Measurements from ENCODE around the gene FAM181B. TPM values are rescaled to one million over a fixed set of nuclear protein-coding genes. Genes with fewer than 3 reads are reported as not detected.

FAM181B gene
- polyA plus RNA-seq, 1 of the 3 experiments (the other 2 are of a cell fraction): 0.02 TPM

DNA sequence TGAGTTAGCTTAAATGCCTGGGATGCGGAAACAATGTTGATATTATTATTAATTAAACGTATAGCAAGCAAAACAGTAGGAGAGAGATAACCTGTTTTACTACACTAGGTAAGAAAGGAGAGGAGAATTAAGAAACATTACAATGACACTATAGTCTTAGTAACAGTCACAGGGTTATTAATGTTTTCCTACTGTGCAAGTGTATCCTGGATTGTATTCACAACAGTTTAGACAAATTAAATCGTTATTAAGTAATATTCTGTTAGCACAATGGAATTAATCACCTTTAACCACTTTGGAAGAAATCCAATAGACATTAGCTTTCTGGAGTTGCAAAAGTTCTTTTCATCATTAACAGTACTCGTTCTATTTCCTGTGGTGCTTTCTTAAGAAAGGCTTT lies 3.4 kb downstream of the FAM181B start:
- DNase-seq: no peak
- Histone ChIP-seq H3F3A (replicated peaks; ENCODE audit: insufficient read depth) (no peaks in the 10 kb centered on the region), H3K4me1 (ENCODE audit: control insufficient read depth in 1 of 2, insufficient read depth in 2 of 2, low read depth in 1 of 2, low read length in 1 of 2) (peaks cover 0 to 4% of the 10 kb centered on the region in 2 experiments; a peak in 1 of 4 replicates), H3K9me3 (no peaks in the 10 kb centered on the region), H3K9me2 (no peaks in the 10 kb centered on the region), H4K20me1 (ENCODE audit: insufficient read depth) (no peaks in the 10 kb centered on the region), H2AFZ (ENCODE audit: low read depth) (no peak overlapping the region), H3K4me2 (no peak overlapping the region), H3K79me2 (ENCODE audit: insufficient read depth) (no peaks in the 10 kb centered on the region), H3K9ac (no peak overlapping the region), H3K27me3 (ENCODE audit: insufficient read depth) (peaks cover 35% of the 10 kb centered on the region), H3K4me3 (ENCODE audit: low read depth in 2 of 2, low read length in 1 of 2) (no peak overlapping the region), H3K36me3 (replicated peaks in 1 of 2; ENCODE audit: control insufficient read depth in 1 of 2, insufficient read depth in 2 of 2, low read length in 1 of 2) (no peaks in the 10 kb centered on the region), H3K27ac (ENCODE audit: low read depth in 2 of 2, low read length in 1 of 2) (no peak overlapping the region)
- POLR2A ChIA-PET: no interaction called here
- WGBS (ENCODE audit: low lambda C conversion rate): 76% methylated on average over 4 of the region's 4 CpGs
- TF ChIP-seq ELF1 (IDR thresholded peaks at IDR 0.05): no peak
- TF ChIP-seq NFIC (IDR thresholded peaks at IDR 0.05; ENCODE audit: borderline replicate concordance): no peak
- TF ChIP-seq IRF3 (IDR thresholded peaks at IDR 0.05; ENCODE audit: low read depth, low read length): no peak
- no peak for TF ChIP-seq RFX5 (IDR thresholded peaks at IDR 0.05; ENCODE audit: low read length)
- no peak for TF ChIP-seq MAX (IDR thresholded peaks at IDR 0.05; ENCODE audit: low read depth)
- TF ChIP-seq FOXJ3 (CRISPR knock-in tag; IDR thresholded peaks at IDR 0.05): no peak
- TF ChIP-seq JUND (IDR thresholded peaks at IDR 0.05): no peak
- TF ChIP-seq GATA2 (CRISPR knock-in tag; IDR thresholded peaks at IDR 0.05): no peak
- no peak for TF ChIP-seq RCOR1 (IDR thresholded peaks at IDR 0.05; ENCODE audit: low read length)
- TF ChIP-seq RAD21 (IDR thresholded peaks at IDR 0.05; ENCODE audit: low read length): no peak
- no peak for TF ChIP-seq TCF12 (IDR thresholded peaks at IDR 0.05)
- TF ChIP-seq MXI1 (IDR thresholded peaks at IDR 0.05; ENCODE audit: low read depth, low read length): no peak
- TF ChIP-seq YY1 (IDR thresholded peaks at IDR 0.05; ENCODE audit: low read depth): no peak
- TF ChIP-seq USF2 (IDR thresholded peaks at IDR 0.05; ENCODE audit: borderline replicate concordance, low read depth, low read length): no peak
- TF ChIP-seq, protein P1, sequence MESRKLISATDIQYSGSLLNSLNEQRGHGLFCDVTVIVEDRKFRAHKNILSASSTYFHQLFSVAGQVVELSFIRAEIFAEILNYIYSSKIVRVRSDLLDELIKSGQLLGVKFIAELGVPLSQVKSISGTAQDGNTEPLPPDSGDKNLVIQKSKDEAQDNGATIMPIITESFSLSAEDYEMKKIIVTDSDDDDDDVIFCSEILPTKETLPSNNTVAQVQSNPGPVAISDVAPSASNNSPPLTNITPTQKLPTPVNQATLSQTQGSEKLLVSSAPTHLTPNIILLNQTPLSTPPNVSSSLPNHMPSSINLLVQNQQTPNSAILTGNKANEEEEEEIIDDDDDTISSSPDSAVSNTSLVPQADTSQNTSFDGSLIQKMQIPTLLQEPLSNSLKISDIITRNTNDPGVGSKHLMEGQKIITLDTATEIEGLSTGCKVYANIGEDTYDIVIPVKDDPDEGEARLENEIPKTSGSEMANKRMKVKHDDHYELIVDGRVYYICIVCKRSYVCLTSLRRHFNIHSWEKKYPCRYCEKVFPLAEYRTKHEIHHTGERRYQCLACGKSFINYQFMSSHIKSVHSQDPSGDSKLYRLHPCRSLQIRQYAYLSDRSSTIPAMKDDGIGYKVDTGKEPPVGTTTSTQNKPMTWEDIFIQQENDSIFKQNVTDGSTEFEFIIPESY (IDR thresholded peaks at IDR 0.05; ENCODE audit: borderline replicate concordance, low read depth): no peak
- CTCF ChIA-PET: interaction anchor here (1.0 to 4.5 kb wide), 5 partner anchors 11 to 137 kb away, joined by 3 to 43 read pairs (median 6); no protein-coding TSS in a partner anchor

DNA sequence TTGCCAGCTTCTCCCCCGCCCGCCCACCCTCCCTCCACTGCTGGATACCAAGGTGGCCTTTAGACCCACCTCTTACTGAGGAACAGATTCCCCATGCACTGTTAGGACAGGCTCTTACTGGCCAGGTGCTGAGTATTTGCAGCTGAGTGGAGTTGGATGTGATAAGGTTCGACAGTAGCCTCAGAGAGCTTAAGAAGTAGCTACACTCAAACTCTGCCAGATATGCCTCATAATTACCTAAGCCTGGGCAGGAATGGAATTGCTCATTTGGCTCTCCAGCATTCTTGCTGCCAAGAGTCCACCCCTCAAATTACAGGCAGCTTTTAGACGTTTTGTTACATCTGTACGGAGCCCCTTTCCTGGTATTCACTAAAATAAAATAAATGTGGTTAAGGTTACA lies 9.6 kb downstream of the FAM181B start:
- POLR2A ChIA-PET: no interaction called here
- H3K4me1 ChIP-seq (ENCODE audit: control insufficient read depth in 1 of 2, insufficient read depth in 2 of 2, low read depth in 1 of 2, low read length in 1 of 2): peaks cover 0 to 3% of the 10 kb centered on the region in 2 experiments; a peak in 1 of 4 replicates
- no peak overlapping the region for H2AFZ ChIP-seq (ENCODE audit: low read depth)
- no peak overlapping the region for H3K9ac ChIP-seq
- H3K4me2 ChIP-seq: no peak overlapping the region
- no peaks in the 10 kb centered on the region for H3K9me3 ChIP-seq
- H3K4me3 ChIP-seq (ENCODE audit: low read depth in 2 of 2, low read length in 1 of 2): no peak overlapping the region
- no peak overlapping the region for H3K27ac ChIP-seq (ENCODE audit: low read depth in 2 of 2, low read length in 1 of 2)
- no peak for DNase-seq
- CTCF ChIA-PET: interaction anchor here (1.0 to 2.5 kb wide), 3 partner anchors 9 to 1096 kb away, joined by 3 to 10 read pairs (median 8); partner anchors contain the start of gene FAM181B
- WGBS (ENCODE audit: low lambda C conversion rate): 65% methylated on average over 3 of the region's 5 CpGs
- no peaks in the 10 kb centered on the region; the same call in 1 of the 2 replicates for H3K27me3 ChIP-seq (ENCODE audit: insufficient read depth)
- no peaks in the 10 kb centered on the region for H3F3A ChIP-seq (replicated peaks; ENCODE audit: insufficient read depth)
- no peaks in the 10 kb centered on the region for H3K79me2 ChIP-seq (ENCODE audit: insufficient read depth)
- no peaks in the 10 kb centered on the region for H4K20me1 ChIP-seq (ENCODE audit: insufficient read depth)
- no peaks in the 10 kb centered on the region for H3K9me2 ChIP-seq
- H3K36me3 ChIP-seq (replicated peaks in 1 of 2; ENCODE audit: control insufficient read depth in 1 of 2, insufficient read depth in 2 of 2, low read length in 1 of 2): no peaks in the 10 kb centered on the region
- TF ChIP-seq POLR2AphosphoS5 (IDR thresholded peaks at IDR 0.05; ENCODE audit: low read depth, low read length): no peak
- TF ChIP-seq, protein P2, sequence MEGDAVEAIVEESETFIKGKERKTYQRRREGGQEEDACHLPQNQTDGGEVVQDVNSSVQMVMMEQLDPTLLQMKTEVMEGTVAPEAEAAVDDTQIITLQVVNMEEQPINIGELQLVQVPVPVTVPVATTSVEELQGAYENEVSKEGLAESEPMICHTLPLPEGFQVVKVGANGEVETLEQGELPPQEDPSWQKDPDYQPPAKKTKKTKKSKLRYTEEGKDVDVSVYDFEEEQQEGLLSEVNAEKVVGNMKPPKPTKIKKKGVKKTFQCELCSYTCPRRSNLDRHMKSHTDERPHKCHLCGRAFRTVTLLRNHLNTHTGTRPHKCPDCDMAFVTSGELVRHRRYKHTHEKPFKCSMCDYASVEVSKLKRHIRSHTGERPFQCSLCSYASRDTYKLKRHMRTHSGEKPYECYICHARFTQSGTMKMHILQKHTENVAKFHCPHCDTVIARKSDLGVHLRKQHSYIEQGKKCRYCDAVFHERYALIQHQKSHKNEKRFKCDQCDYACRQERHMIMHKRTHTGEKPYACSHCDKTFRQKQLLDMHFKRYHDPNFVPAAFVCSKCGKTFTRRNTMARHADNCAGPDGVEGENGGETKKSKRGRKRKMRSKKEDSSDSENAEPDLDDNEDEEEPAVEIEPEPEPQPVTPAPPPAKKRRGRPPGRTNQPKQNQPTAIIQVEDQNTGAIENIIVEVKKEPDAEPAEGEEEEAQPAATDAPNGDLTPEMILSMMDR (IDR thresholded peaks at IDR 0.05): no peak
- TF ChIP-seq RCOR1 (IDR thresholded peaks at IDR 0.05; ENCODE audit: low read length): no peak
- no peak for TF ChIP-seq USF2 (IDR thresholded peaks at IDR 0.05; ENCODE audit: borderline replicate concordance, low read depth, low read length)
- TF ChIP-seq, protein P3, sequence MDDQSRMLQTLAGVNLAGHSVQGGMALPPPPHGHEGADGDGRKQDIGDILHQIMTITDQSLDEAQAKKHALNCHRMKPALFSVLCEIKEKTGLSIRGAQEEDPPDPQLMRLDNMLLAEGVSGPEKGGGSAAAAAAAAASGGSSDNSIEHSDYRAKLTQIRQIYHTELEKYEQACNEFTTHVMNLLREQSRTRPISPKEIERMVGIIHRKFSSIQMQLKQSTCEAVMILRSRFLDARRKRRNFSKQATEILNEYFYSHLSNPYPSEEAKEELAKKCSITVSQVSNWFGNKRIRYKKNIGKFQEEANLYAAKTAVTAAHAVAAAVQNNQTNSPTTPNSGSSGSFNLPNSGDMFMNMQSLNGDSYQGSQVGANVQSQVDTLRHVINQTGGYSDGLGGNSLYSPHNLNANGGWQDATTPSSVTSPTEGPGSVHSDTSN (IDR thresholded peaks at IDR 0.05): no peak
- no peak for TF ChIP-seq RXRA (IDR thresholded peaks at IDR 0.05; ENCODE audit: borderline replicate concordance, low read depth)
- TF ChIP-seq TCF12 (IDR thresholded peaks at IDR 0.05): no peak
- TF ChIP-seq EZH2phosphoT487 (IDR thresholded peaks at IDR 0.05; ENCODE audit: borderline replicate concordance, low read depth): no peak
- TF ChIP-seq SIN3A (IDR thresholded peaks at IDR 0.05; ENCODE audit: borderline replicate concordance, low read depth, low read length): no peak
